Raji (cell line): Measurements from ENCODE around the gene HTATSF1.
A peak's percentile ranks its signal among the peaks of the same experiment; 100 is the strongest.

Source experiments
- POLR2A ChIP-seq: IDR thresholded peaks from 2 replicates; pipeline ENCODE4 v1.6.1; 2011; ENCODE audit warnings: low read depth, low read length, control low read depth; ENCODE audit not compliant: insufficient read depth

HTATSF1 gene

DNA sequence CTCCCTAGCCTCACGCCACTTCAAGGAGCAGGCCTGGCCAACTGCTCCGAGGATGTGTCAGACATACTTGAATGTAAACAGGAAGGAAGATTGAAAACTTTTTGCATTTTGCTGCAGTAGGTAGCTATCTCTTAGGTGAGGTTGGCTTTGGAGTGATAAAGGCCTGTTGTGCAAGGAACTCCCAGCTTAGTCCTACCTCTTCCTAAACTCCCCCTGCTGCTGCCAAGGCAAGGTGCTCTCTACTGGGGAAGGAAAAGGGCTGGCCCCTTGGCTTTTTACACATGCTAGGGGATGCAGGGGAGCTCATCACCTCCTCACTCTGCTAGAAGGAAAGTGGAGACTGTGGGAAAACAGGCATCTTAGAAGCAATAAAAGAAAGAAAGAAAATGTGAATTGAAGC is 20.4 kb upstream of the HTATSF1 start:
- no peak for TF ChIP-seq POLR2A

DNA sequence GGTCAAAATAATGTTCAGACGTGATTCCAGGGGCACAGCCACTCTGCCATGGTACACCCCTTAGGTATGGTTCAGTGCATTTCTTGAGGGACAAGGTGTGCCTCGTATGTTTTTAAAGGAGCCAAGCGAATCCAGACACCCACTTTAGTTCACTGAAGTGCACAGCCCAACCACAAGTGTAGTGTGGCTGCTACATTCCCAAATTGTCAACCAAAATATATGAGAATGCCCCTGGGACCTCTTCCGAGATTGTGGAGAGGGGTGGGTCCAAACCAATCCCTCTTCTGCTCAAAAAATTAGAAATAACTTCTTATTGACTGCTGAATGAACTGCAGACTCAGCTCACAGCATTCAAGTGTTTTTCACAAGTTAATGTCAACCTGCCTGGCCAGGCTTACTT is 17.0 kb upstream of the HTATSF1 start:
- no peak for TF ChIP-seq POLR2A

GRCh38 chrX:136487647-136488046 is 9.7 kb upstream of the HTATSF1 start, which contains the start of gene BRS3:
TSS of gene BRS3 (plus strand) at chrX:136487947. CDS start at chrX:136488115, 168 bp downstream.
- no peak for TF ChIP-seq POLR2A

- TF ChIP-seq POLR2A, result no peak
Measured at GRCh38 chrX:136488706-136489105, 8.7 kb upstream of the HTATSF1 start.

- no peak for TF ChIP-seq POLR2A
Measured at GRCh38 chrX:136491832-136492231, 5.6 kb upstream of the HTATSF1 start.

DNA sequence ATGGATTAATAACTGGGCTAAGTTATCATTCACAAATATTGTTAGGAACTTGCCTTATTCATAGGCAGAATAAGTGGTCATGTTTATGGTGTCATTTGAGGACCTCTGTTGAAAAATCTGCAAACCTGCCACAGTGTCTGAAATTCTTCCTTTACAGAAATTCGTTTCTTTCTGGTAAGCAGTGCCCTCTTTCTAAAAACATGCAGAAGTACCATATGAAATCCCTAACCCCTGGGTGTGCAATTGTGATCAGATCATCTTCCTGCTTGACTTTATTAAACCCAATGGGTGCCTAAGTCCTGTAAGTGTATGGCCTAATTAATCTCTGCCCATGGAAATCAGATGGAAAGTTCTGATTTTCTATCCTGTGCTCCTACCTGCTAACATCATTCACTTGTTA is 4.4 kb upstream of the HTATSF1 start:
- TF ChIP-seq POLR2A, result no peak

DNA sequence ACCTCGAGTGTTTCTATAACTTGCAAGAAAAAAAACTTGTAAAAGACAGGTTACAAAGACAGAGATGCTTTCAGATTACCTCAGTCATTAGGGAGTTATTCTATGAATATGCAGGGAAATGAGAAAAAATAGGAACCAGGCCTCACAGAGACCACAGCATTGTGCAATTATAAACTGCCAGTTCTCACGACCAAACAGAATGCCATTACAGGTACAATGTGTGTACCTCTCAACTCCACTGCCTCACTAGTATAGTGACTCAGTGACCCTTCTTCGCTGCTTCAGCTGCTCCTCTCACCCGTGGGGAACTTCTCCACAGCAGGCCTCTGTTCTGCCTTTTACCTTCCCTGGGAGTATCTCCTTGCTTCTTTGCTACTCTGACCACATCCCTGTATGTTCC is 2.3 kb upstream of the HTATSF1 start:
- no peak for TF ChIP-seq POLR2A

DNA sequence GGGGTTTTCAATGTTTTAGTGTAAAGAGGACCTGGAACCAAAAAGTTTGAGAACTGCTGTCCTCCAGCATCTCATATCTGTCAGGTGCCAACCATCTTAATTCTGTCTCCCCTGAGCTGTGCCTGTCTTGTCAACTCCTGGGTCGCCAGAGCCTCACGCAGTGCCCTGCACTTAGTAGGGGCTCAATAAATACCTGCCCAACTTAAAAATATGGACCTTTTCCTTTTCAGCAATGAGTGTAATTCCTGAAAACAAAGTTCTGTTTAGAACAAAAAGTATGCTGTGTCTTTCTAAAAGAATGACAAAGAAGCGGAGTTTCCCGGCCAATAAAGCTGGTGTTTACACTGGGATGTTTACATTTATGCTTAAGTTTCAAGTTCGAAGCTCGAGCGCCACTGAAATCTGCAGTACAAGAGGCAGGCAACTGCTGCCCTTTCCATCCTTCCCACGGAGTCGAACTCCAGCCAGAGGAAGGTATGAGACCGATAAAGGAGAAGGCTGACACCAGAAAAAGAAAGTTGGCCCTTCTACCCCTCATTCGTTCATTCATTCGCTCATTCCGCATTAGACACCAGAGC is 1.1 kb upstream of the HTATSF1 start:
- no peak for TF ChIP-seq POLR2A

GRCh38 chrX:136496764-136497555 is 432 bp upstream of the HTATSF1 start:
- TF ChIP-seq POLR2A, result peak; percentile 36; the same call in 1 of the 2 replicates

GRCh38 chrX:136519069-136519468 is 21.7 kb downstream of the HTATSF1 start:
- no peak for TF ChIP-seq POLR2A

DNA sequence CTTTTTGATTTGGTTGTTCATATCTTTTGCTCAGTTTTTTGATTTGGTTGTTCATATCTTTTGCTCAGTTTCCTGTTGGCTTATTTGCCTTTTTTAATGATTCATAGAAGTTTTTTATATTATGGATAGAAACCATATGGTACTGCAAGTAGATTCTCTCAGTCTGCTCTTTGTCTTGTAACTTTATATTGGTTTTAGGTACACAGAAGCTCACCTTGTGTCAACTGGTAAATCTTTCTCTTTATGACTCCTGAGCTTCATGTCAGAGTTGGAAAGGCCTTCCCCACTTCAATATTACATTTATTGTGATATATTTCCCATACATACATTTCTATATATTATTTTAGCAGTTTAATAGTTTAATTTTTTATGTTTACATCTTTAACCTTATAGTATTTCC is 26.4 kb downstream of the HTATSF1 start:
- no peak for TF ChIP-seq POLR2A

GRCh38 chrX:136525738-136526606 is 28.6 kb downstream of the HTATSF1 start:
- no peak for TF ChIP-seq POLR2A

GRCh38 chrX:136528645-136529315 is 31.4 kb downstream of the HTATSF1 start:
- TF ChIP-seq POLR2A, result no peak

DNA sequence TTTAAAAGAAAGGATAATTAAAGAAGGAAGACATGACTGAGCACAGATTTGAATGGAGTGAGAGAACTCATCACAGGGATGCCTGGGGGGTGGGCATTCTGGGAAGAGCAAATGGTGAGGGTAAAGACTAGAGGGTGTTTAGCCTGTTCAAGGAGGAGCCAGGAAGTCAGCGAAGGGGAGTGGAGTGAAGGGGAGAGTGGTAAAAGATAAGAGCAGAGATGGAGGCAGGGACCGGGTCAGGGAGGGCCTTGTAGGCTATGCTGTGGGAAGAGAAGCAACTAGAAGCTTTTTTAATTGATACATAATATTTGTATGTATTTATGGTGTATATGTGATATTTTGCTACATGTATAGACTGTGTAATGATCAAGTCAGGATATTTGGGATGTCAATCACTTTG is 32.4 kb downstream of the HTATSF1 start:
- TF ChIP-seq POLR2A, result no peak

DNA sequence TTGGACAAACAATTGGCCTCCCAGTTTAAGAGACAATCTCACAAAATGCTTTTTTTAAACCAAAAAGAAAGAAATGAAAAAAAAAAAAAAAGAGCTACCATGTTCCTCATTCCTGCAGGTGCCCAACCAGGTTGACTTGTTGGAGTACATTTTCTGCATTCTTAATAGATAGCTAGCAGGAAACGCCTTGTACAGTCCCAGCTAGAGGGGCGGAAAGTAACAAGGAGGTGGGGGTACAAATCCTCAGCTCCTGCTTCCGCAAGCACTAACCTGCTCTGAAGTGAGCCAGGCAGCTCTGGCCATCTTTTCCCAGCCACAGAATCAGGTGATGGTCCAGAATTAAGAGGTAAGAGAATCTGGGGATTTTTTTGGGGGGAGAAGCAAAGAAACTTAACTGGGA is 34.6 kb downstream of the HTATSF1 start, which contains the start of gene VGLL1:
Gene VGLL1 (plus strand): TSS at position 265 of the 400 bp plus-strand sequence. CDS start 3,806 bp downstream, outside the sequence.
- no peak for TF ChIP-seq POLR2A
